ENCODE results near the gene LARP1.

DNA sequence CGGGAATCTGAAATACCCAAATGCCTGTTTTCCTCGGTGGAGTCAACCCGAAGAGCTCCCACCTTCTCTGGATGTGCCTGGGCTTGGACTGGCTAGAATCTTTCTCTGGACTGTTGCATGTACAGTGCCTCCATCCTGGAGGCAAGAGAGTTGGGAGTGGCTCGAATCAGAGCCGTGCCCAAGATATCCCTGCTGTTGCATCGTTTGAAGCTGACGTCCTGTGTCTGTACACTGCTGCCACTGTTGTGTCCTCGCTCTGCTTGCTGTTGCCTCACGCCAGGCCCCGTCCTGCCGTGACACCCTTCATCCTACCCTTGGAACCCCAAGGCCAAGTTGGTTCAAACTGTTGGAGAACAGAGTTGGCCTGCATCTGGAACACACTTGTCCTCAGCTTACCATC lies 59.8 kb downstream of the LARP1 start:
- no peak for TF ChIP-seq POLR2AphosphoS5 (IDR thresholded peaks at IDR 0.05)
- no peak for TF ChIP-seq CTCF (IDR thresholded peaks at IDR 0.05)
- TF ChIP-seq POLR2A (IDR thresholded peaks at IDR 0.05), result no peak
- no peak for TF ChIP-seq EP300 (IDR thresholded peaks at IDR 0.05)

Data from upper lobe of left lung (tissue), 4 donors.